ENCODE results near the gene JAKMIP2.
"Not testable (repeated sequence)": the region's sequence is repeated elsewhere in the genome, so short reads cannot be mapped to it uniquely, and the experiment has no call there.

JAKMIP2 gene

DNA sequence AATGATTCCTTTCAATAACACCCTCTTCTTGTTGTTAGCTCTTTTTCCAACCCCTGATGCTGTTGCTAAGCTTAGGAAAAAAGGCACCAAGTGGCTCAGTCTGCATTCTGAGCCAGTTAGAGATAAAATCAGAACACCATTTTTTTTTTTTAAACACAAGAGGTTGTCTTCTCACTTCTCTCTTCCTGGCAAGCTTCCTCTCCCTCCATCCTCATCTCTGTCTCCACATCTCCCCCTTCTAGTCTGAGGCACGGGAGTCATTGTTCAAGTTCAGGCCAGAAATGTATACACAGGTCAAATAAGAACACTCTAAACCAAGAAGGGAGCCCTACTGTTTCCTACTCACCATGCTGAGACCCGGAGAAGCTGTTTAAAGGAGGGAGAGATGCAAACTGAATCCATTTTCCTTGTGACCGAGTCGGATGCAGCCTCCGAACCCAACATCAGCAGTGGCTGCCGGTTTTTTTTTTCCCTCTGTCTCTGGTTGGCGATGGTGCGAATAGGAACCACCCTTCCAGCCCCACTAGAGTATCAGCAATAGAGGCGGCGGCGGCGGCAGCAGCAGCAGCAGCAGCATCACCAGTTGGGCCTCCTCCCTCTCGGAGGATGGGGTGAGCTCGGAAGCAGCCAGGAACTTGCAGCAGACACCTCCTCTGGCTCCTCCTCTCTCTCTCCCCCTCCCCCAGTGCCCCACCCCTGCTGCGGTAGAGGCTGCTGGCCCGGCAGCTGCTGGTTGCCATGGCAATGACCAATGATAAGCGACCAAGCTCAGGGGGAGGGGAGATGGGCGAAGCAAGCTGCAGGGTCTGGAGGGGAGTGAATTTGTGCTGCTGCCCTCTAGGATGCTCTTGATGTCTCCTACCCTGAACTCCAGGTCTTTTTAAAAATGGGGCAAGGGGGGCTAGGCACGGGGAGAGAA lies at the start of gene JAKMIP2:
TSS of gene JAKMIP2 (minus strand) at position 619 of the 919 bp plus-strand sequence. CDS start 110,922 bp downstream, outside the sequence.
- peak; percentile 93 for DNase-seq

DNA sequence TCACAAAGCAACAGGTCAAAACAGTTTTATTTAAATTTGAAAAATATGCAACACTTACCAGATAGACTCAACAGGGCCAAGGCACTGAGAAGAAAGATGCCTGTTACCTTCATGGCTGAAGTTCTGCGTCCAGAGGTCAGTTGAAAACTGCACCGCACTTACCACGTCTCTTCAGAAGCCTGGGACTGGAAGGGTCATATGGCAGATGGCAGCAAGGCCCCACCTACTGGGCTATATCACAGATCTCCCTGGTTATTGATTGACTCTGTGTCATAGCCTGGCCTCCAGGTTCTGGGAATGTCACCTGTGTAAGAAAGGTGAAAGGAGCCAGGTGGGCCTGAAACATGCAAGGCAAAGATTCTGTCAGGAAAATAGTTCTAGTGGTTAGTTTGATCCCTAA lies 48.9 kb upstream of the JAKMIP2 start, which contains the start of gene SPINK1:
TSS of gene SPINK1 (minus strand) at position 207 of the 400 bp plus-strand sequence. CDS start at position 113, 94 bp downstream.
- no peak for DNase-seq

DNA sequence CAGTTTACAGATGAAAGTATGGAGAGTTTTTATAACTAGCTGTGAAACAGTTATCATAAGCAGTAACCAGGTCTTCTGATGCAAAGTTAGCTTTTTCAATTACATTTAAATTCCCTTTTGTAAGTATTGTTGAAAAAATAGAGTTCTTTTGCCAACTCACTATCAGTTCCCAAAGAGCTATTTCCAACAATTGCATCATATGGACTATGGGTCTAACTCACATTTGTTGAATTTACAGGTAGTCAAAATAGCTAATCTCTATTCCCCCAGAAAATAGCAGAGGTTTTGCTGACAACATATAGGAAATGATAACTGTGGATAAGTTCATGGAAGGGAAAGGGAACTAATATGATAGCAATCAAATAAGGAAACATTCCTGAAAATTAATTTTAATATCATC lies 47.5 kb upstream of the JAKMIP2 start:
- no peak for DNase-seq

DNA sequence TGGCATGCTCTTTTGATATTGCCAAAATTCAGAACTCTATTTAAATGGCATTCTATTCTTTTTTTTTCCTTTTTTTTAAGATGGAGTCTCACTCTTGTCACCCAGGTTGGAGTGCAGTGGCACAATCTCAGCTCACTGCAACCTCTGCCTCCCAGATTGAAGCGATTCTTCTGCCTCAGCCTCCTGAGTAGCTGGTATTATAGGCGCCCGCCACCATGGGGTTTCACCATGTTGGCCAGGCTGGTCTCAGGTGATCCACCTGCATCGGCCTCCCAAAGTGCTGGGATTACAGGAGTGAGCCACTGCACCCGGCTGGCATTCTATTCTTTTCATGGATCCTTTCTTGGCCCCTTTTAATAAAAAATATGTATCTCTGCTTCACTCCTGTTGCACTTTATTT lies 44.5 kb upstream of the JAKMIP2 start:
- DNase-seq, result not testable (repeated sequence)

DNA sequence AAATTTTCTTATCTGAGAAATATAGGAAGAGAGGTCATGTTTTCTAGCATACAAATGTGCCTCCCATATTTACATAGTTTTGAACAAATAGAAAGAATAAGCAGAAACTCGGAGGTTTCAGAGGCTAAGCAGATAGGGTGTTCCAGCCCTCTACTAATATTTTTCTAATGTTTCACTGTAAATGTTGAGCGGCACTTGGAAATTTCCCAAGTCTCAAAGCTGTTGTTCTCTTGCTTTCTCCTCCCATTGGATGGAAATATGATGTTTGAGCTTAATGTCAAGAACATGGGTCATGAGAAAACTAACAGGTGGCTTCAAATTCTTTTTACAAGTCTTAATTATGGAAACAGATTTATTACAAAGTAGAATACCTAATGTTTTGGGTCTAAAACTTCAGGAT lies 43.8 kb upstream of the JAKMIP2 start:
- DNase-seq, result no peak

DNA sequence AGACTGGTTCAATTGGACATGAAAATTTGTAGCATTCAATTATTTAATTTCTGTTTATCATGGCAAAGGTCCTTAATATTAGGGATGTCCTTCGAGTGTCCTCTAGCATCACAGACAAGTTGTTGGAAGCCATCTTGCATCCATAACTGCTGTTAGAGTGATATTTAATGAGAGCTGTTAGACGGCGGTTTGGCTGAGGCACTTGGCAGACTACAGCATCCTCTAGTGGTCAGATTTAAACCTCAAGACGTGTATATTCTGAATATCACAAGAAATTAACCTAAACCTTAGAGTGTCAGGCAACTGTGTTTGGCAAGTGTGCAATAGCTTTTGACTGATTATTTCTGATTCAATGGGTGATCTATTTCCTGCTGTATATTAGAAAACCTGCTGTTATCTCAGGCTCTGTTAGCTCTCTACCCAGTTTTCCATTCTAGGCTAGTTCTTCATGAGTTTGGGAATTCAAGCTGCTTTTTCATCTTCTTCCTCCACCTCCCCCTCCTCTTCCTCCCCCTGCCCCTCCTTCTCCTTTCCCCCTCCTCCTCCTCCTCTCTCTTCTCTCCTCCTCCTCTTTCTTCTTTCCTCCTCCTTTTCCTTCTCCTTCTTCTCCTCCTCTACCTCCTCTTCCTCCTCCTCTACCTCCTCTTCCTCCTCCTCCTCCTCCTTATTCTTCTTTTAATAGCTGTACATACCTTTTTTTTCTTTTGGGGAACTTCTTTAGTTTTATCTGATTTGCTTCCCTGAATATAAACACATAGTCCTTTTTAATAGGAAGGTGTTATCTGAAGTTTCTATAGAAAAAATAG lies 40.4 kb upstream of the JAKMIP2 start:
- peak; percentile 64 for DNase-seq

DNA sequence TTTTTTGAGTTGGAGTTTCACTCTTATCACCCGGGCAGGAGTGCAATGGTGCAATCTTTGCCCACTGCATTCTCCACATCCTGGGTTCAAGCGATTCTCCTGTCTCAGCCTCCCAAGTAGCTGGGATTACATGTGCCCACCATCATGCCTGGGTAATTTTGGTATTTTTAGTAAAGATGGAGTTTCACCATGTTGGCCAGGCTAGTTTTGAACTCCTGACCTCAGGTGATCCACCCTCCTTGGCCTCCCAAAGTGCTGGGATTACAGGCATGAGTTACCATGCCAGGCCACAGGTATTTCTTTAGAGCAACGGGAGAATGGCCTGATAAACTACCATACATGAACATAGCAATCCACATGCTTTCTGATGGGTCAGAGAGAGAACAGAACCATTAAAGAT lies 39.7 kb upstream of the JAKMIP2 start:
- DNase-seq, result not testable (repeated sequence)

DNA sequence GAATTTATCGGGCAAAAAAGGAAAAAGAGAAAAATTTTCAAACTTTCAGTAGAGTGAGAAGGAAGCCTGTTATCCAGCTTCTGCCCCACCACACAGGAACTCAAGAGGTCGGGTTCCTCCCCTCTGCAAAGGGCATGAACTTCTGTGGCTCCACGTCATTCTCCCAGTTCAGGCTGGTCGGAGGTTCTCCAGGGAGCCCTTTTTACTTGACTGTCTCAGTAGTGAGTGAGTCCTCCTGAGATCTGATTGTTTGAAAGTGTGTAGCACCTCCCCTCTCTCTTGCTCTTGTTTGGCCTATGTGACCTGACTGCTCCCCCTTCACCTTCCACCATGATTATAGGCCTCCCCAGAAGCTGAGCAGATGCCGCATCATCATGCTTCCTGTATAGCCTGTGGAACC lies 39.2 kb upstream of the JAKMIP2 start:
- no peak for DNase-seq

DNA sequence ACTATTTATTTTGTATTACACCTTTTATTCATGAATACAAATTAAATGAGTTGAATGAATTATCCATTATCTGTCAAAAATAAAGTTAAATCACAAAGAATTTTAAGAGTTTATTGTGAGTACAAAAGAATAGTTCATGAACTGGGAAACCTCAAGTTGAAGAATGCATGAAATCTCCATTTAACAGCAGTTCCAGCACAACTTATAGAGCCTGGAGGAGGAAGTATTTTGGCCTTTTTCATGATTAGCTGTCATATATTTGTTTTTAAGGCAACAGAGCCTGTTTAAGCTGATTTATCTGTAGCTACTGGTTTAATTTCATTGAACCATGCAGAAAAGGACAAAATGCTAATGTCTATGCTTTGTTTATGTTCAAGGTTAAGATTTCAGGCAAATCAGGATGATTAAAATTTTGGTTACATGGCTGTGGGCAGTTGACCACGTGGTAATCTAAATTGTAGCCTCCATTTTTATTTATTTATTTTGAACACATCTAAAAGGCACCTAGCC lies 36.8 kb upstream of the JAKMIP2 start:
- DNase-seq, result no peak

DNA sequence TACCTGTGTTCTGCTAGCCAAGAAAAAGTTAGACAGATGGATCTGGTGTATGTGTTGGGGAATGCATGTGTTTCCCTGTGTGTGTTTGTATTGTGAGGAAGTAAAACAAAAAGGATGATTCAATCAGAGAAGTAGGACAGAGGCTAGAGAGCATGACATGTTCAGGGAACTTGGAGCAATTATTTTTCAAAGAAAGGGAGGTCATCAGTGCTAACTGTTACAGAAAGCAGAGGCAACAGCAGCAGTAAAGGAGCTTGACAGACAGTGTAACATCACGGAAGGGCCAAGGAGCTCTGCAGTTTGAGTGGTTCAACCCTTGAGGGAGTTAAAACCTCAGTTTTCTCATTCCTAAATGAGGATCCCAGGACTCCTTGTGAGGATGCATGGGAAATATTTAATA lies 35.8 kb upstream of the JAKMIP2 start:
- DNase-seq, result no peak

DNA sequence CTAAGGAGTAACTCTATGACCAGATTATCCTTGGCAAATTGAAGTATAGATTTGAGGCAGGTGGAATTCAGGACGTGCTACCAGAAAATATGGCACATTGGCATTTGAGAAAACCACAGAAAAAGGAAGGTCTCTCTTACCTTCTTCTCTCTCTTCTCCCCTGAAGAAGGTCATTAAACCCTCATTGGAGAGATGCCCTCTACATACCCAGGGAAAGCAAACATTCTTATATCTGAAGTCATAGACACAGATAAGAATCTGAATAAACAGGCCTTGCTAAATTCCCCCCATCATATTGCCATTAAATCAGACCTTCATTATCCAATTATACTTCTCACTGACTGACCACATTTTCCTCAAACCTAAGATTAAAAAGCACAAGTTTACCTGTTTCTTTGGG lies 31.2 kb upstream of the JAKMIP2 start:
- no peak for DNase-seq

DNA sequence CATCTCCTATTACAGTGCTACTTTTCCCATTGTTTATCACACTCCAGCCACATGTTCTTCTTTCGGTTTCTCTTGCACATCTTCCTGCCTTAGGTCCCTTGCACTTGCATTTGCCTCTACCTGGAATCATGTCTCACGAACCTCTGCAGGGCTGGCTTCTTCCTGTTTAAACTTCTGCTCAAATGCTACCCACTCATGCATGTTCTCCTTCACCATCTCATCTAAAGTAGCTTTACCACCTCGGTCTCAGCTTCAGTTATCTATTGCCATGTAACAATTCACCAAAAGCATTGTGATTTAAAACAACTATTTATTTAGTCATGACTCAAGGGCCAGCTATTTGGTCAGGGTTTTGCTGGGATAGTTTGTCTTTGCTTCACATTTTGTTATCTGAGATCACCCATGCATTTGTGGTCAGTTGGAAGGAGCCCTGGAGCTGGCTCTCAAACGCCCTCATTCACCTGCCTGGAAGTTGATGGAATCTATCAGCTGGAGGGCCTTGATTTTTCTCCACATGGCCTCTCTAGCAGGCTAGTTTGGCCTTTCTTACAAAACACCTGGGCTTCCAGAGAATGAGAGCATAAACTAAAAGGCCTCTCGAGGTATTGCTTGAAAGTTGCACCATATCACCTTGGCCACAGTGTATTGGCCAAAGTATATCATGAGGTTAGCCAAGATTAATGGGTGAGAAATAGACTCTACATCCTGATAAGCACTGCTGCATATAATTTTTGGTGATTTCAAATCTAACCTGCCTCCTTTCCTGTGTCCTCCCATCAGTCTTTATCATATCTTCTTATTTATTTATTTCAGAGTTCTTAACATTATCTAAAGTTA lies 27.5 kb upstream of the JAKMIP2 start:
- DNase-seq, result no peak

DNA sequence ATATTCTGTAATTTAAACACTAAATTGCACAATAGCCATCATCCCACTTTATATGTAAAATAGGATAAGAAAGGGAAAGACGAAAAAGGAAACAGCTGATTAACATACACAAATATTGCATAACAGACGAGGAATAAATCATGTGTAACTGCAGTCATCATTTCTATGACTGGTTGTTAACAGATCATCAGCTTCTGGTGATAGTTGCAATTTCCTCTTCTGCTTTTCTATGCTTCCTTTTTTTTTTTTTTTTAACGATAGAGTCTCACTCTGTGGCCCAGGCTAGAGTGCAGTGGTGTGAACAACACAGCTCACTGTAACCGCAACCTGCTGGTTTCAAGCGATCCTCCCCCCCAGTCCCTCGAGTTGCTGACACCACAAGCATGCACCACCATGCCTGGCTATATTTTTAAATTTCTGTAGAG lies 22.5 kb upstream of the JAKMIP2 start:
- DNase-seq, result peak; percentile 41

DNA sequence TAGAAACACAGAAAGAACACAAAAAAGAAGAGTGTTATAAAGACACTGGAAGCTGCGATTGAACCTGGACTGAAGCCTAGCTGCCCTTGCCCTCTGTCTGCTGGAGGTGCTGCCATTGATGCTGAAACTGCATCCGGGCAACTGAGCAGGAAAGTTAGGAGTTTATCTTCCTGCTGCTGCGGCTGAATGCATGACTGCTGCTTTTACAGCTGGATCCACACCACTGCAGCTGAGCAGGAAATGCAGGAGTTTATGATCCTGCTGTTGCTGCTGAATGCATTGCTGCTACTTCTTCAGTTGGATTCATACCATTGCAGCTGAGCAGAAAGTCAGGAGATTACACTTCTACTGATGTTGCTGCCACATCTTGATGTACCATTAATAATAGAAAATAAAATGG lies 21.8 kb upstream of the JAKMIP2 start:
- DNase-seq, result no peak

DNA sequence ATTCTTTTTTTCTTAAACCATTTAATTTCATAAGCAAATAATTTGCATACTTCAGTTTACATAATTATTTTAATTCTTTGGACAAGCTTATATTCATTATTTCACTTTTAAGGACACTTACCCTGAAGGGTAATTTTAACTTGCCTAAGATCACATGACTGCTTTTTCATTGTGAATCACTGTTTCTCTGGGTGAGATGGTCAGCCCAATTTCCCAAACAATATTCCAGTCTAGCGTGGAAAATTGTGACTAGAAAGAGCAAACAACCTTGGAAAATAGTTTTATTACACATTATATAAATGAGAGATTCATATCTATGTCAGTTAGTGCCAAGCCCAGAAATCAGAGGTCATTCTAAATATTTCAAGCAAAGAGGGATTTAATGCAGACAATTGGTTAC lies 21.4 kb upstream of the JAKMIP2 start:
- DNase-seq, result no peak

DNA sequence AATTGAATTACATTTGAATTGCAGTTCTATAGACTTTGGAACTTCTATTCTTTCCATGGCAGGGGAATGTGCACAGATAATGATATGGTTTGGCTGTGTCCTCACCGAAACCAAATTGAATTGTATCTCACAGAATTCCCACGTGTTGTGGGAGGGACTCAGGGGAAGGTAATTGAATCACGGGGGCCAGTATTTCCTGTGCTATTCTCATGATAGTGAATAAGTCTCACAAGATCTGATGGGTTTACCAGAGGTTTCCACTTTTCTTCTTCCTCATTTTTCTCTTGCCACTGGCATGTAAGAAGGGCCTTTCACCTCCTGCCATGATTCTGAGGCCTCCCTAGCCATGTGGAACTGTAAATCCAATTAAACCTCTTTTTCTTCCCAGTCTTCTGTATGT lies 20.6 kb upstream of the JAKMIP2 start:
- not testable (repeated sequence) for DNase-seq

DNA sequence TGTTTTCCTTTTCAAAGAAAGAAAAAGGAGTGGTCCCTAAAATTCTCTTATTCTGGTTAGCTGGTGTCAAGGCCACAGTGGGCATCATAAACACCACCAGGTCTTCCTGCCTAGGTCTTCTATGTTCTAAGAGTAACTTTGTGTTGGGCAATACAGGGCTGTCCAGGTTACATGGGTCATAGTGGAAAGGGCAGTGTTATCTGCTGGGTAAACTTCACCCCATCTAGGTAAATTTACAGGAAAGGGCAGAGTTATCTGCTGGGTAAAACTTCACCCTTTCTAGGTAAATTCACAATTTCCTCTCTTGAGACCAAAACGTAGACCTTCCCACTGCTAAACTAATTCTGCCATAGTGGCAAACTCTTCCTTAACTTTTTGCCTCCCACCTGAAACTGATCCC lies 18.9 kb upstream of the JAKMIP2 start:
- DNase-seq, result no peak

DNA sequence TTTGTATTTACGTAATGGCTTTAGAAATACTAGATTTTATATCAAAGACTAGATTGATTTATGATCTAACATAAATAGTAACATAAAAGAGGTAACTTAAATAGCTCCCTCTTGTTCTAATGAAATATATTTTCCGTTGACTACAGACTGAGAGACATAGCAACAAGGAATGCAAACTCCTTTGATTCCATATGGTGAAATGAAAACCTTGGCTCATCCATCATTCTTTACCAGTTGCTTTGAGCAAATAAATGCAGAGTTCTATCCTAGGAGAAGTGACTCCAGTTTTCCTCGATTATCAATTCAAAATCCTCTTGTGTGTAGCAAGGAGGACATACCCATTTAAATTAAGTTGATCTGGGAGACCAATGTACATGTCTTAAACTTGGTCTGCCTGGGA lies 18.0 kb upstream of the JAKMIP2 start:
- DNase-seq, result no peak

DNA sequence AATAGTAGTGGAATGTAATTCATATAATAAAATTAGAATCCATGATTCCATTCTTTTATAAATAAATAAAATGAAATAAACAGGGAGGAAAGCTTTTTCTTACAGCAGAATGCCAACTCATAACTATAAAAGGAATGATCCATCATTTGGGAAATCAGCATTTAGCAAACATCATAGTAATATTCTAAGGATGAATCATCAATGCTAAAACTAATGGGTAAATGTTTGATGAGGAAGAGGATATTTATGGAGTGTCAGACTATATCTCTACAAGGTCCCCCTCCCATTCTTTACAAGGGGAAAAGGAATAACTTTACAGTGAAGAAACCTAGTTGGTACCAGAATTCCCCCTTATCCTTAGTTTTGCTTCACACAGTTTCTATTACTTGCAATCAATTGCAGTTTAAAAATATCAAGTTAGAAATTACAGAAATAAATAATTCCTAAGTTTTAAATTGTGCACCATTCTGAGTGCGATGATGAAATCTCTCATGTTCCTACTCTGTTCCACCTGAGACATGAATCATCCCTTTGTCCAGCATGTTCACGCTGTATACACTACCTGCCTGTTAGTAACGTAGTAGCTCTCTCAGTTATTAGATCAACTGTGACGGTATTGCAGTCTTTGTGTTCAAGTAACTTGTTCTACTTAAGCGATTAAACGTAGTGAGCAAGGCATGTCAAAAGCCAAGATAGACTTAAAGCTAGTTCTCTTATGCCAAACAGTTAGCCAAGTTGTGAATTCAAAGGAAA lies 14.2 kb upstream of the JAKMIP2 start:
- no peak for DNase-seq

DNA sequence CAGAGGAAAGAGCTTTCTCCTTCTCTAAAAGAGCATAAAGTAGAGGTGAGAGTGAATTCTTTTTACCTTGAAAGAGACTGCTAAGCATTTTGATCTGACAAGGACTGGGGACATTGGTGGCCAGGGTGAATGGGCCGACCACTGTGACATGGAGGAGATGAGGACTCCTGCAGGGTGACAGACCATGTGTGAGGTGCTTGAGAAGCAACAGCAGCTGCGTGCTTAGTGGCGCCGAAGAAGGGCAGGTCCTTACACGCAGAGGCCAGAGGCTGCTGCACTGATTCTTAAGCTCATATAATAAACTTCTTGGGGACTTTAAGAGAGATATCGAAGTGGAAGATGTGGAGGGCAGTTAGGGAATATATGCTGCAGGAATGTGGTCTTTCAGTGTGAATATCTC lies 8.7 kb upstream of the JAKMIP2 start:
- DNase-seq, result no peak

DNA sequence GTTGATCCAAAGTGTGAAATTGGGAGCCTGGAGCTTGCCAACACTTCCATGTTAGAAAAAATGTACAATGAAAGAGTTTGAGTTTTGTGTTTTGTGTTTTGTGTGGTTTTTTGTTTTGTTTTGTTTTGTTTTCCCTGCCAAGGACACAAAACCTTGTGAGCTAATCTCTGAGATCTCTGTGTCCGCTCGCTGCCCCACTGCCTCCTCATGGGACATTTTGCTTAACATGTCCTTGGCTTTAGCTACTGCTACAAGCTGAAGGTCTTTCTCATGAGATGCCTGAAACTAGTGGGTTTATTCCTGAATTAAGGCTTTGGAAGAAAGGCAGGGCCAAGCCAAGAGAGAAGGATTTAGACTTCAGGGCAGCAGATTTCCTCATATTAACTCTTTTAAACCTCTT lies 7.3 kb upstream of the JAKMIP2 start:
- DNase-seq, result no peak

DNA sequence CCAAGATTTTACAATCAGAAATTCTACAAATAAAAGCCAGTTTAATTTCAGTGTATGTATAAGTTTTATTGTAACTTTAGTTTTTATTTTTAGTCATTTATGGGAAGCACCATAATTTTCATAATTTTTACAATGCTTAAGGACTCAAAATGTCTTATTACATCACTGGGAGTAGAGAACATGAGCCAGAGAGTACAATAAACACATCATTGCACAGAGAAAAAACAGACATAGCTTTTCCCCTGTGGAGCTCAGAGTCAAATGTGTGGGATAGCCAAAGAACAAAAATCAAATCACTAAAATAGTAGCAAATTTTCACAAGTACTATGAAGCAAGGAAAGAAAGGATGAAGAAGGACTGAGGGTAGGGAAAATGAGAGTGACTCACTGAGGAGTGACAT lies 5.5 kb upstream of the JAKMIP2 start:
- DNase-seq, result no peak

Data from CD4-positive, alpha-beta T cell treated with Interleukin-12 subunit alpha and Interleukin-12 subunit beta, for 1 hour (primary cell).